SK-N-SH (cell line): ENCODE results near the gene MS4A18. TPM values are rescaled to one million over a fixed set of nuclear protein-coding genes. Genes with fewer than 3 reads are reported as not detected.

Experiments
- CTCF ChIA-PET: fragments of 300-600, 350-600 bp; formaldehyde crosslinking; extraction: SDS; loops from one replicate; lab custom pipeline; 2021; lab: Yijun Ruan, JAX
- POLR2A ChIA-PET: fragments of 350-600 bp; sonication (Branson Sonifier 250); formaldehyde crosslinking; extraction: SDS; loops from one replicate; lab custom pipeline; 2020; ENCODE audit warnings: antibody characterized with exemption, inconsistent platforms; lab: Yijun Ruan, JAX
- DNase-seq: peaks from one replicate; pipeline ENCODE4 v3.0.0; 2012
- H2AFZ ChIP-seq: fragments of 200-600 bp; sonication (generic); 2 replicates; pipeline ENCODE4 v1.8.1; 2016; ENCODE audit warnings: antibody characterized with exemption, mild to moderate bottlenecking, low read depth
- H3F3A ChIP-seq: fragments of 200-600 bp; sonication (generic); replicated peaks from 2 replicates; pipeline ENCODE3; 2016; ENCODE audit warnings: antibody characterized with exemption, mild to moderate bottlenecking; ENCODE audit not compliant: insufficient read depth
- H3K27ac ChIP-seq, 2 experiments: fragments of 200-500 bp in 1 of 2; fragments of 200-600 bp in 1 of 2; sonication (Bioruptor generic) in 1 of 2; sonication (generic), shearing (Covaris generic) in 1 of 2; 2 replicates each; pipeline versions ENCODE4 v1.5.1 to v1.6.1; 2014 to 2016; ENCODE audit warnings: low read depth in 2 of 2, inconsistent platforms in 1 of 2, low read length in 1 of 2, mild to moderate bottlenecking in 1 of 2, mixed read lengths in 1 of 2
- H3K27me3 ChIP-seq: fragments of 200-600 bp; sonication (generic), shearing (Covaris generic); 2 replicates; pipeline ENCODE4 v1.6.1; 2016; ENCODE audit warnings: mixed run types; ENCODE audit not compliant: insufficient read depth
- H3K36me3 ChIP-seq, 2 experiments: fragments of 200-500 bp in 1 of 2; fragments of 200-600 bp in 1 of 2; sonication (Bioruptor generic) in 1 of 2; sonication (generic) in 1 of 2; replicated peaks in 1 of 2; 2 replicates each; pipeline versions ENCODE3 to v1.5.1; 2014 to 2016; ENCODE audit warnings: low read length in 1 of 2, mild to moderate bottlenecking in 1 of 2; ENCODE audit not compliant: insufficient read depth in 2 of 2, control insufficient read depth in 1 of 2
- H3K4me1 ChIP-seq, 2 experiments: fragments of 200-500 bp in 1 of 2; fragments of 200-600 bp in 1 of 2; sonication (Bioruptor generic) in 1 of 2; sonication (generic), shearing (Covaris generic) in 1 of 2; 2 replicates each; pipeline versions ENCODE4 v1.5.1 to v1.6.1; 2014 to 2016; ENCODE audit warnings: low read depth in 1 of 2, low read length in 1 of 2, mixed run types in 1 of 2; ENCODE audit not compliant: insufficient read depth in 2 of 2, control insufficient read depth in 1 of 2
- H3K4me2 ChIP-seq: fragments of 200-600 bp; sonication (generic), shearing (Covaris generic); 2 replicates; pipeline ENCODE4 v1.6.1; 2017; ENCODE audit warnings: mixed run types
- H3K4me3 ChIP-seq, 2 experiments: fragments of 200-500 bp in 1 of 2; fragments of 200-600 bp in 1 of 2; sonication (Bioruptor generic) in 1 of 2; sonication (generic), shearing (Covaris generic) in 1 of 2; 2 replicates each; pipeline versions ENCODE4 v1.5.1 to v1.8.1; 2014 to 2016; ENCODE audit warnings: low read depth in 2 of 2, inconsistent platforms in 1 of 2, low read length in 1 of 2, mild to moderate bottlenecking in 1 of 2, mixed read lengths in 1 of 2, moderate library complexity in 1 of 2
- H3K79me2 ChIP-seq: fragments of 200-600 bp; sonication (generic); 2 replicates; pipeline ENCODE4 v1.8.1; 2017; ENCODE audit warnings: mild to moderate bottlenecking; ENCODE audit not compliant: insufficient read depth
- H3K9ac ChIP-seq: fragments of 200-600 bp; sonication (generic); 2 replicates; pipeline ENCODE4 v1.6.1; 2017; ENCODE audit warnings: mixed run types
- H3K9me2 ChIP-seq: fragments of 200-600 bp; sonication (generic); 2 replicates; pipeline ENCODE4 v1.6.1; 2017; ENCODE audit warnings: mixed run types
- H3K9me3 ChIP-seq: fragments of 200-600 bp; sonication (generic); 2 replicates; pipeline ENCODE4 v1.6.1; 2017; ENCODE audit warnings: mixed run types, mild to moderate bottlenecking, moderate library complexity
- H4K20me1 ChIP-seq: fragments of 200-600 bp; sonication (generic); 2 replicates; pipeline ENCODE4 v1.6.1; 2017; ENCODE audit warnings: mild to moderate bottlenecking, mixed run types; ENCODE audit not compliant: insufficient read depth
- ELF1 ChIP-seq: IDR thresholded peaks from 2 replicates; pipeline ENCODE4 v1.4.0; 2012
- FOXJ3 ChIP-seq: sonication (generic); formaldehyde crosslinking; IDR thresholded peaks from 2 replicates; pipeline ENCODE4 v1.5.1; 2020; ENCODE audit warnings: mild to moderate bottlenecking, missing genetic modification reagents
- NRF1 ChIP-seq: IDR thresholded peaks from 2 replicates; pipeline ENCODE4 v1.6.1; 2012; ENCODE audit warnings: low read depth, mild to moderate bottlenecking, low read length
- RAD21 ChIP-seq: IDR thresholded peaks from 2 replicates; pipeline ENCODE4 v1.6.1; 2012; ENCODE audit warnings: mild to moderate bottlenecking, low read length
- RFX5 ChIP-seq: IDR thresholded peaks from 2 replicates; pipeline ENCODE4 v1.6.1; 2012; ENCODE audit warnings: mild to moderate bottlenecking, improper control_type of control experiment, low read length
- TAF1 ChIP-seq: IDR thresholded peaks from 2 replicates; pipeline ENCODE4 v1.6.1; 2012; ENCODE audit warnings: low read depth, mild to moderate bottlenecking, low read length, moderate library complexity, borderline replicate concordance
- TCF12 ChIP-seq: IDR thresholded peaks from 2 replicates; pipeline ENCODE4 v1.4.0; 2012
- WGBS: methylation state at CpG from one replicate; pipeline ENCODE4 v1.1.6; 2017; ENCODE audit warnings: low lambda C conversion rate; 5-methylcytosine and 5-hydroxymethylcytosine counted together
- polyA plus RNA-seq, 3 experiments: library from polyadenylated mRNA; depleted of rRNA; stranded (reverse); fragments of >200 nt; gene quantifications; 2 replicates each; pipeline ENCODE4 v1.2.3, GENCODE V29; 2012
- TF ChIP-seq, protein P1 (sequence below): IDR thresholded peaks from 2 replicates; pipeline ENCODE4 v1.4.0; 2012; ENCODE audit warnings: low read depth, borderline replicate concordance
- TF ChIP-seq, protein P2 (sequence below): fragments of 150-350 bp; IDR thresholded peaks from 2 replicates; pipeline ENCODE4 v1.6.1; 2016; ENCODE audit warnings: mild to moderate bottlenecking, low read depth, low read length
- TF ChIP-seq, protein P3 (sequence below): fragments of 200-600 bp; sonication (generic); IDR thresholded peaks from 2 replicates; pipeline ENCODE4 v1.6.1; 2017; ENCODE audit warnings: antibody characterized with exemption, mild to moderate bottlenecking, moderate library complexity
- TF ChIP-seq, protein P4 (sequence below): IDR thresholded peaks from 2 replicates; pipeline ENCODE4 v1.6.1; 2012; ENCODE audit warnings: mild to moderate bottlenecking, low read depth, low read length, moderate library complexity
- TF ChIP-seq, protein P5 (sequence below): IDR thresholded peaks from 2 replicates; pipeline ENCODE4 v1.4.0; 2012; ENCODE audit warnings: low read depth

Gene MS4A18
- polyA plus RNA-seq, 1 of the 3 experiments (the other 2 are of a cell fraction): not detected

DNA sequence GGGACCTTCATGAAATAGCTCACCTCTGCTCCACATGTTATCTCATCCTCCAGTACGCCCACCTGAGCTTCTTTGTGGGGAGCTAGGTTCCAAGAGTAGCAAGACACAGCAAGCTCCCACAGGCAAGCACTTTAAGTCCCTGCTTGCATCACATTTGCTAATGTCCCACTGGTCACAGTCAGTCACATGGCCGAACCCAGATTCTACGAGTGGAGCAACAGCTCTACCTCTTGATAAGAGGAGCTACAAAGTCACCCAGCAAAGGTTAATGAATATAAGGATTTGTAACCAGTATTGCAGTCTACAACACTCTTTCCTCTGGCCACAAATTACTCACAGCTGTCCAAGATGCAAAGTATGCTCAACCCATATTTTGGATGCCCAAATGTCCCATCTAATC is 16.9 kb downstream of the MS4A18 start:
- Histone ChIP-seq H3K4me1 (no peaks in the 10 kb centered on the region), H3K4me3 (no peak overlapping the region), H3K9ac (no peak overlapping the region), H3F3A (no peaks in the 10 kb centered on the region), H3K36me3 (no peaks in the 10 kb centered on the region), H3K27me3 (peaks cover 19% of the 10 kb centered on the region; the same call in 1 of the 2 replicates), H3K9me2 (no peaks in the 10 kb centered on the region), H4K20me1 (no peaks in the 10 kb centered on the region), H3K27ac (no peak overlapping the region), H3K4me2 (no peak overlapping the region), H3K79me2 (no peaks in the 10 kb centered on the region), H2AFZ (no peak overlapping the region), H3K9me3 (no peaks in the 10 kb centered on the region)
- TF ChIP-seq TAF1: no peak
- ChIA-PET CTCF (interaction anchor here (1.4 kb wide), 1 partner anchor 21 kb away, joined by 3 read pairs; no protein-coding TSS in a partner anchor), POLR2A (no interaction called here)
- no peak for DNase-seq
- 0% methylated on average over 3 of the region's 3 CpGs for WGBS

DNA sequence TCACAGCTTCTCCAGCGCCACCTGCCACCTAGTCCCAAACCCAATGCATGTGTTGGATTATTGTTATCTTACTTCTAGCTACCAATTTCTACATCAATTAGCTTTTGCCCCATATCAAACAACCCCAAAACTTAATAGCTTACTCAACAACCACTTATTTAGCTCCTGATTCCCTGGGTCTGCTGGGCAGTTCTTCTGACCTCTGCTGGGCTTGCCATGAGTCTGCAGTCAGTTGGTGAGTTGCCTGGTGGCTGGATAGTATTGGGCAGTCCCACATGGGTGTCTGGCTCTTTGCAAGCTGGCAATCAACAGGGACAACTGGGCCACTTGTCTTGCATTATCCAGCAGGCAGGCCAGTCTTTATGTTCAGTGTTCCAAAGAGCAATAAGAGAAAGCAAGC is 18.5 kb downstream of the MS4A18 start:
- no peaks in the 10 kb centered on the region for H3K4me1 ChIP-seq
- H2AFZ ChIP-seq: no peak overlapping the region
- DNase-seq: no peak
- H3K9me3 ChIP-seq: no peaks in the 10 kb centered on the region
- no peaks in the 10 kb centered on the region for H3F3A ChIP-seq
- CTCF ChIA-PET: no interaction called here
- H4K20me1 ChIP-seq: no peaks in the 10 kb centered on the region
- H3K4me3 ChIP-seq: no peak overlapping the region
- 0% methylated on average over 1 of the region's 1 CpG for WGBS
- no peaks in the 10 kb centered on the region for H3K36me3 ChIP-seq
- no peak overlapping the region for H3K27ac ChIP-seq
- POLR2A ChIA-PET: no interaction called here
- no peak for TF ChIP-seq TAF1
- TF ChIP-seq, protein P1, sequence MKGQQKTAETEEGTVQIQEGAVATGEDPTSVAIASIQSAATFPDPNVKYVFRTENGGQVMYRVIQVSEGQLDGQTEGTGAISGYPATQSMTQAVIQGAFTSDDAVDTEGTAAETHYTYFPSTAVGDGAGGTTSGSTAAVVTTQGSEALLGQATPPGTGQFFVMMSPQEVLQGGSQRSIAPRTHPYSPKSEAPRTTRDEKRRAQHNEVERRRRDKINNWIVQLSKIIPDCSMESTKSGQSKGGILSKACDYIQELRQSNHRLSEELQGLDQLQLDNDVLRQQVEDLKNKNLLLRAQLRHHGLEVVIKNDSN: no peak
- TF ChIP-seq, protein P2, sequence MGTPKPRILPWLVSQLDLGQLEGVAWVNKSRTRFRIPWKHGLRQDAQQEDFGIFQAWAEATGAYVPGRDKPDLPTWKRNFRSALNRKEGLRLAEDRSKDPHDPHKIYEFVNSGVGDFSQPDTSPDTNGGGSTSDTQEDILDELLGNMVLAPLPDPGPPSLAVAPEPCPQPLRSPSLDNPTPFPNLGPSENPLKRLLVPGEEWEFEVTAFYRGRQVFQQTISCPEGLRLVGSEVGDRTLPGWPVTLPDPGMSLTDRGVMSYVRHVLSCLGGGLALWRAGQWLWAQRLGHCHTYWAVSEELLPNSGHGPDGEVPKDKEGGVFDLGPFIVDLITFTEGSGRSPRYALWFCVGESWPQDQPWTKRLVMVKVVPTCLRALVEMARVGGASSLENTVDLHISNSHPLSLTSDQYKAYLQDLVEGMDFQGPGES: no peak
- TF ChIP-seq, protein P3, sequence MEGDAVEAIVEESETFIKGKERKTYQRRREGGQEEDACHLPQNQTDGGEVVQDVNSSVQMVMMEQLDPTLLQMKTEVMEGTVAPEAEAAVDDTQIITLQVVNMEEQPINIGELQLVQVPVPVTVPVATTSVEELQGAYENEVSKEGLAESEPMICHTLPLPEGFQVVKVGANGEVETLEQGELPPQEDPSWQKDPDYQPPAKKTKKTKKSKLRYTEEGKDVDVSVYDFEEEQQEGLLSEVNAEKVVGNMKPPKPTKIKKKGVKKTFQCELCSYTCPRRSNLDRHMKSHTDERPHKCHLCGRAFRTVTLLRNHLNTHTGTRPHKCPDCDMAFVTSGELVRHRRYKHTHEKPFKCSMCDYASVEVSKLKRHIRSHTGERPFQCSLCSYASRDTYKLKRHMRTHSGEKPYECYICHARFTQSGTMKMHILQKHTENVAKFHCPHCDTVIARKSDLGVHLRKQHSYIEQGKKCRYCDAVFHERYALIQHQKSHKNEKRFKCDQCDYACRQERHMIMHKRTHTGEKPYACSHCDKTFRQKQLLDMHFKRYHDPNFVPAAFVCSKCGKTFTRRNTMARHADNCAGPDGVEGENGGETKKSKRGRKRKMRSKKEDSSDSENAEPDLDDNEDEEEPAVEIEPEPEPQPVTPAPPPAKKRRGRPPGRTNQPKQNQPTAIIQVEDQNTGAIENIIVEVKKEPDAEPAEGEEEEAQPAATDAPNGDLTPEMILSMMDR: no peak
- TF ChIP-seq, protein P4, sequence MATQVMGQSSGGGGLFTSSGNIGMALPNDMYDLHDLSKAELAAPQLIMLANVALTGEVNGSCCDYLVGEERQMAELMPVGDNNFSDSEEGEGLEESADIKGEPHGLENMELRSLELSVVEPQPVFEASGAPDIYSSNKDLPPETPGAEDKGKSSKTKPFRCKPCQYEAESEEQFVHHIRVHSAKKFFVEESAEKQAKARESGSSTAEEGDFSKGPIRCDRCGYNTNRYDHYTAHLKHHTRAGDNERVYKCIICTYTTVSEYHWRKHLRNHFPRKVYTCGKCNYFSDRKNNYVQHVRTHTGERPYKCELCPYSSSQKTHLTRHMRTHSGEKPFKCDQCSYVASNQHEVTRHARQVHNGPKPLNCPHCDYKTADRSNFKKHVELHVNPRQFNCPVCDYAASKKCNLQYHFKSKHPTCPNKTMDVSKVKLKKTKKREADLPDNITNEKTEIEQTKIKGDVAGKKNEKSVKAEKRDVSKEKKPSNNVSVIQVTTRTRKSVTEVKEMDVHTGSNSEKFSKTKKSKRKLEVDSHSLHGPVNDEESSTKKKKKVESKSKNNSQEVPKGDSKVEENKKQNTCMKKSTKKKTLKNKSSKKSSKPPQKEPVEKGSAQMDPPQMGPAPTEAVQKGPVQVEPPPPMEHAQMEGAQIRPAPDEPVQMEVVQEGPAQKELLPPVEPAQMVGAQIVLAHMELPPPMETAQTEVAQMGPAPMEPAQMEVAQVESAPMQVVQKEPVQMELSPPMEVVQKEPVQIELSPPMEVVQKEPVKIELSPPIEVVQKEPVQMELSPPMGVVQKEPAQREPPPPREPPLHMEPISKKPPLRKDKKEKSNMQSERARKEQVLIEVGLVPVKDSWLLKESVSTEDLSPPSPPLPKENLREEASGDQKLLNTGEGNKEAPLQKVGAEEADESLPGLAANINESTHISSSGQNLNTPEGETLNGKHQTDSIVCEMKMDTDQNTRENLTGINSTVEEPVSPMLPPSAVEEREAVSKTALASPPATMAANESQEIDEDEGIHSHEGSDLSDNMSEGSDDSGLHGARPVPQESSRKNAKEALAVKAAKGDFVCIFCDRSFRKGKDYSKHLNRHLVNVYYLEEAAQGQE: no peak
- TF ChIP-seq, protein P5, sequence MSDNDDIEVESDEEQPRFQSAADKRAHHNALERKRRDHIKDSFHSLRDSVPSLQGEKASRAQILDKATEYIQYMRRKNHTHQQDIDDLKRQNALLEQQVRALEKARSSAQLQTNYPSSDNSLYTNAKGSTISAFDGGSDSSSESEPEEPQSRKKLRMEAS: no peak
- no peak for TF ChIP-seq RAD21
- TF ChIP-seq TCF12: no peak
- TF ChIP-seq ELF1: no peak
- TF ChIP-seq RFX5: no peak
- TF ChIP-seq NRF1: no peak
- TF ChIP-seq FOXJ3 (CRISPR knock-in tag): no peak
- no peak overlapping the region for H3K4me2 ChIP-seq
- no peaks in the 10 kb centered on the region for H3K79me2 ChIP-seq
- no peak overlapping the region for H3K9ac ChIP-seq
- H3K27me3 ChIP-seq: peaks cover 8% of the 10 kb centered on the region; the same call in 1 of the 2 replicates
- no peaks in the 10 kb centered on the region for H3K9me2 ChIP-seq
